Transverse colon (tissue), 3 donors: Measurements from ENCODE around the gene MRPL10.

Experiments
- POLR2A ChIP-seq: fragments of 450-650 bp; IDR thresholded peaks from one replicate; pipeline ENCODE4 v1.6.1; 2016; ENCODE audit warnings: antibody characterized with exemption, mild to moderate bottlenecking, moderate library complexity
- POLR2AphosphoS5 ChIP-seq, 3 donors: sonication (generic); formaldehyde crosslinking; IDR thresholded peaks; one replicate each; pipeline ENCODE4 v1.6.1; 2016; ENCODE audit warnings: antibody characterized with exemption in 3 of 3

GRCh38 chr17:47818002-47818695 is 13.2 kb downstream of the MRPL10 start:
- TF ChIP-seq POLR2A (no peak), POLR2AphosphoS5 (IDR thresholded peaks at IDR 0.05) (no peak)
